K562 (cell line): ENCODE results near the gene CD93. TPM values are rescaled to one million over a fixed set of nuclear protein-coding genes. Genes with fewer than 3 reads are reported as not detected.

ENCODE experiments used
- ATF1 ChIP-seq, 2 experiments: fragments of 450-650 bp in 1 of 2; IDR thresholded peaks; 2 replicates each; pipeline ENCODE4 v1.6.1; 2016; ENCODE audit warnings: missing compliant biosample characterization in 1 of 2, missing genetic modification characterization in 1 of 2
- BRD9 ChIP-seq: fragments of 450-650 bp; IDR thresholded peaks from 2 replicates; pipeline ENCODE4 v1.6.1; 2018; ENCODE audit warnings: low read depth; ENCODE audit not compliant: partially characterized antibody
- CREB1 ChIP-seq, 2 experiments: sonication (generic) in 1 of 2; formaldehyde crosslinking in 1 of 2; IDR thresholded peaks; 2 replicates each; pipeline versions ENCODE4 v1.6.1 to v1.8.0; 2012 to 2022; ENCODE audit warnings: inconsistent platforms in 1 of 2, mild to moderate bottlenecking in 1 of 2, missing genetic modification reagents in 1 of 2, moderate library complexity in 1 of 2
- CTBP1 ChIP-seq: fragments of 450-650 bp; IDR thresholded peaks from 2 replicates; pipeline ENCODE4 v1.6.1; 2016; ENCODE audit warnings: borderline replicate concordance
- DMBX1 ChIP-seq: fragments of 250-450 bp; sonication (Bioruptor Pico); IDR thresholded peaks from 2 replicates; pipeline ENCODE4 v1.8.0; 2022; ENCODE audit warnings: inconsistent platforms, mild to moderate bottlenecking, moderate library complexity, borderline replicate concordance
- EZH2 ChIP-seq: IDR thresholded peaks from 2 replicates; pipeline ENCODE4 v1.6.1; 2012; ENCODE audit warnings: low read depth, mild to moderate bottlenecking, inconsistent platforms, low read length, borderline replicate concordance
- SMC3 ChIP-seq: conservative IDR thresholded peaks from 2 replicates; pipeline ENCODE4 v1.6.1; 2011; ENCODE audit warnings: low read depth, low read length, improper control_type of control experiment; ENCODE audit not compliant: insufficient read depth
- TEAD4 ChIP-seq, 2 experiments: sonication (generic) in 1 of 2; formaldehyde crosslinking in 1 of 2; IDR thresholded peaks; 2 replicates each; pipeline versions ENCODE4 v1.6.1 to v1.8.0; 2012 to 2022; ENCODE audit warnings: borderline replicate concordance in 1 of 2, inconsistent platforms in 1 of 2, low read length in 1 of 2, mild to moderate bottlenecking in 1 of 2, missing genetic modification reagents in 1 of 2
- ZNF274 ChIP-seq: IDR thresholded peaks from 2 replicates; pipeline ENCODE4 v1.6.1; 2011; ENCODE audit warnings: low read depth, mild to moderate bottlenecking, low read length, moderate library complexity, borderline replicate concordance
- ZNF79 ChIP-seq: fragments of 250-450 bp; sonication (Bioruptor Pico); IDR thresholded peaks from 2 replicates; pipeline ENCODE4 v1.4.0; 2020; ENCODE audit warnings: low read depth, mild to moderate bottlenecking, moderate library complexity
- polyA plus RNA-seq, 8 experiments: library from polyadenylated mRNA; depleted of rRNA in 4 of 8; stranded (reverse) in 5 of 8; unstranded in 3 of 8; fragments of >200 nt; fragmentation: Nextera tagmentation in 2 of 8; fragmentation: Illumina TruSeq in 1 of 8; extraction: Ambion mirVana in 2 of 8; extraction: Trizol in 1 of 8; gene quantifications; 2 replicates each; pipeline versions ENCODE4 v1.2.1 to v1.2.3, GENCODE V29; 2011 to 2014; ENCODE audit warnings: inconsistent platforms in 1 of 8, missing spikeins in 1 of 8
- total RNA-seq, 7 experiments: library from RNA; depleted of rRNA in 6 of 7; stranded (reverse); fragments of >200 nt in 6 of 7; fragmentation: Illumina TruSeq in 2 of 7; extraction: Trizol in 2 of 7; gene quantifications; 2 replicates each; pipeline versions ENCODE4 v1.2.1 to v1.2.3, GENCODE V29; 2011 to 2021; ENCODE audit warnings: low replicate concordance in 1 of 7
- TF ChIP-seq, protein P1 (sequence below): fragments of 200-800 bp; sonication (Bioruptor generic); IDR thresholded peaks from 2 replicates; pipeline ENCODE4 v1.6.1; 2017; ENCODE audit warnings: missing genetic modification characterization, missing compliant biosample characterization
- TF ChIP-seq, protein P2 (sequence below): sonication (generic); formaldehyde crosslinking; IDR thresholded peaks from 2 replicates; pipeline ENCODE4 v1.8.0; 2022; ENCODE audit warnings: mild to moderate bottlenecking, missing genetic modification reagents
- TF ChIP-seq, protein P3 (sequence below): sonication (generic); formaldehyde crosslinking; IDR thresholded peaks from 2 replicates; pipeline ENCODE4 v1.8.0; 2022; ENCODE audit warnings: mild to moderate bottlenecking, missing genetic modification reagents, borderline replicate concordance
- TF ChIP-seq, protein P4 (sequence below): fragments of 250-450 bp; sonication (Bioruptor Pico); IDR thresholded peaks from 2 replicates; pipeline ENCODE4 v1.5.0; 2022; ENCODE audit warnings: mild to moderate bottlenecking

The CD93 gene
- total and polyA plus RNA-seq, 9 of the 15 experiments (the other 6 are each of a cell fraction or from before 2014, with no cell fraction given) = 0.03 to 0.20 (median 0.05) TPM

DNA sequence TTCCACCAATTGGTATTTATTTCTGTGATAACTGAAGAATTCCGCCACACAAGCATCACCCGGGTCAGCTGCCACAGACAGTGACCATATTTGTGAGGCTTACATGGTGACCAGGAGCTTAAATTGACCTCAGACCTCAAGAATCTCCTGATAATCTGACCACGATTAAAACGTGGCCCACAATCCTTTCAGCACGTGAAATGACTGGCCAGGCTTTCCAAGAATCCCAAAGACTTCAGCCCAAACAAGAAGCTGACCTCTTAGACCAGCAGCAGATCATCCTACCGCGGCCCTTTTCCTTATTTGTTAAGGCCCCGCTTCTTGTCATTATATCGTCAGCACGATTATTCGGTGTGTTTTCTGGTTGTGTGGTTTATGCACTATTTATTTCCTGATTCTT lies 45.6 kb upstream of the CD93 start (continued):
- TF ChIP-seq DMBX1 (CRISPR knock-in tag) = peak; percentile 18; the same call in 1 of the 2 replicates
- no peak for TF ChIP-seq SMC3
- TF ChIP-seq CREB1 (IDR thresholded peaks at IDR 0.05) = no peak
- TF ChIP-seq CREB1 (CRISPR knock-in tag; IDR thresholded peaks at IDR 0.05) = no peak
- TF ChIP-seq TEAD4 (IDR thresholded peaks at IDR 0.05; ENCODE audit: low read length) = peak; percentile 34; the same call in 1 of the 2 replicates
- no peak for TF ChIP-seq TEAD4 (CRISPR knock-in tag; IDR thresholded peaks at IDR 0.05; ENCODE audit: borderline replicate concordance)
- no peak for TF ChIP-seq CTBP1
- TF ChIP-seq EZH2 = no peak
- TF ChIP-seq ZNF79 (CRISPR knock-in tag) = no peak
- TF ChIP-seq, protein P1, sequence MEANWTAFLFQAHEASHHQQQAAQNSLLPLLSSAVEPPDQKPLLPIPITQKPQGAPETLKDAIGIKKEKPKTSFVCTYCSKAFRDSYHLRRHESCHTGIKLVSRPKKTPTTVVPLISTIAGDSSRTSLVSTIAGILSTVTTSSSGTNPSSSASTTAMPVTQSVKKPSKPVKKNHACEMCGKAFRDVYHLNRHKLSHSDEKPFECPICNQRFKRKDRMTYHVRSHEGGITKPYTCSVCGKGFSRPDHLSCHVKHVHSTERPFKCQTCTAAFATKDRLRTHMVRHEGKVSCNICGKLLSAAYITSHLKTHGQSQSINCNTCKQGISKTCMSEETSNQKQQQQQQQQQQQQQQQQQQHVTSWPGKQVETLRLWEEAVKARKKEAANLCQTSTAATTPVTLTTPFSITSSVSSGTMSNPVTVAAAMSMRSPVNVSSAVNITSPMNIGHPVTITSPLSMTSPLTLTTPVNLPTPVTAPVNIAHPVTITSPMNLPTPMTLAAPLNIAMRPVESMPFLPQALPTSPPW (CRISPR knock-in tag) = no peak
- TF ChIP-seq, protein P2, sequence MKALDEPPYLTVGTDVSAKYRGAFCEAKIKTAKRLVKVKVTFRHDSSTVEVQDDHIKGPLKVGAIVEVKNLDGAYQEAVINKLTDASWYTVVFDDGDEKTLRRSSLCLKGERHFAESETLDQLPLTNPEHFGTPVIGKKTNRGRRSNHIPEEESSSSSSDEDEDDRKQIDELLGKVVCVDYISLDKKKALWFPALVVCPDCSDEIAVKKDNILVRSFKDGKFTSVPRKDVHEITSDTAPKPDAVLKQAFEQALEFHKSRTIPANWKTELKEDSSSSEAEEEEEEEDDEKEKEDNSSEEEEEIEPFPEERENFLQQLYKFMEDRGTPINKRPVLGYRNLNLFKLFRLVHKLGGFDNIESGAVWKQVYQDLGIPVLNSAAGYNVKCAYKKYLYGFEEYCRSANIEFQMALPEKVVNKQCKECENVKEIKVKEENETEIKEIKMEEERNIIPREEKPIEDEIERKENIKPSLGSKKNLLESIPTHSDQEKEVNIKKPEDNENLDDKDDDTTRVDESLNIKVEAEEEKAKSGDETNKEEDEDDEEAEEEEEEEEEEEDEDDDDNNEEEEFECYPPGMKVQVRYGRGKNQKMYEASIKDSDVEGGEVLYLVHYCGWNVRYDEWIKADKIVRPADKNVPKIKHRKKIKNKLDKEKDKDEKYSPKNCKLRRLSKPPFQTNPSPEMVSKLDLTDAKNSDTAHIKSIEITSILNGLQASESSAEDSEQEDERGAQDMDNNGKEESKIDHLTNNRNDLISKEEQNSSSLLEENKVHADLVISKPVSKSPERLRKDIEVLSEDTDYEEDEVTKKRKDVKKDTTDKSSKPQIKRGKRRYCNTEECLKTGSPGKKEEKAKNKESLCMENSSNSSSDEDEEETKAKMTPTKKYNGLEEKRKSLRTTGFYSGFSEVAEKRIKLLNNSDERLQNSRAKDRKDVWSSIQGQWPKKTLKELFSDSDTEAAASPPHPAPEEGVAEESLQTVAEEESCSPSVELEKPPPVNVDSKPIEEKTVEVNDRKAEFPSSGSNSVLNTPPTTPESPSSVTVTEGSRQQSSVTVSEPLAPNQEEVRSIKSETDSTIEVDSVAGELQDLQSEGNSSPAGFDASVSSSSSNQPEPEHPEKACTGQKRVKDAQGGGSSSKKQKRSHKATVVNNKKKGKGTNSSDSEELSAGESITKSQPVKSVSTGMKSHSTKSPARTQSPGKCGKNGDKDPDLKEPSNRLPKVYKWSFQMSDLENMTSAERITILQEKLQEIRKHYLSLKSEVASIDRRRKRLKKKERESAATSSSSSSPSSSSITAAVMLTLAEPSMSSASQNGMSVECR (CRISPR knock-in tag) = no peak
- TF ChIP-seq, protein P3, sequence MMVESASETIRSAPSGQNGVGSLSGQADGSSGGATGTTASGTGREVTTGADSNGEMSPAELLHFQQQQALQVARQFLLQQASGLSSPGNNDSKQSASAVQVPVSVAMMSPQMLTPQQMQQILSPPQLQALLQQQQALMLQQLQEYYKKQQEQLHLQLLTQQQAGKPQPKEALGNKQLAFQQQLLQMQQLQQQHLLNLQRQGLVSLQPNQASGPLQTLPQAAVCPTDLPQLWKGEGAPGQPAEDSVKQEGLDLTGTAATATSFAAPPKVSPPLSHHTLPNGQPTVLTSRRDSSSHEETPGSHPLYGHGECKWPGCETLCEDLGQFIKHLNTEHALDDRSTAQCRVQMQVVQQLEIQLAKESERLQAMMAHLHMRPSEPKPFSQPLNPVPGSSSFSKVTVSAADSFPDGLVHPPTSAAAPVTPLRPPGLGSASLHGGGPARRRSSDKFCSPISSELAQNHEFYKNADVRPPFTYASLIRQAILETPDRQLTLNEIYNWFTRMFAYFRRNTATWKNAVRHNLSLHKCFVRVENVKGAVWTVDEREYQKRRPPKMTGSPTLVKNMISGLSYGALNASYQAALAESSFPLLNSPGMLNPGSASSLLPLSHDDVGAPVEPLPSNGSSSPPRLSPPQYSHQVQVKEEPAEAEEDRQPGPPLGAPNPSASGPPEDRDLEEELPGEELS (CRISPR knock-in tag) = no peak
- TF ChIP-seq ZNF274 = no peak
- TF ChIP-seq BRD9 = no peak
- TF ChIP-seq, protein P4, sequence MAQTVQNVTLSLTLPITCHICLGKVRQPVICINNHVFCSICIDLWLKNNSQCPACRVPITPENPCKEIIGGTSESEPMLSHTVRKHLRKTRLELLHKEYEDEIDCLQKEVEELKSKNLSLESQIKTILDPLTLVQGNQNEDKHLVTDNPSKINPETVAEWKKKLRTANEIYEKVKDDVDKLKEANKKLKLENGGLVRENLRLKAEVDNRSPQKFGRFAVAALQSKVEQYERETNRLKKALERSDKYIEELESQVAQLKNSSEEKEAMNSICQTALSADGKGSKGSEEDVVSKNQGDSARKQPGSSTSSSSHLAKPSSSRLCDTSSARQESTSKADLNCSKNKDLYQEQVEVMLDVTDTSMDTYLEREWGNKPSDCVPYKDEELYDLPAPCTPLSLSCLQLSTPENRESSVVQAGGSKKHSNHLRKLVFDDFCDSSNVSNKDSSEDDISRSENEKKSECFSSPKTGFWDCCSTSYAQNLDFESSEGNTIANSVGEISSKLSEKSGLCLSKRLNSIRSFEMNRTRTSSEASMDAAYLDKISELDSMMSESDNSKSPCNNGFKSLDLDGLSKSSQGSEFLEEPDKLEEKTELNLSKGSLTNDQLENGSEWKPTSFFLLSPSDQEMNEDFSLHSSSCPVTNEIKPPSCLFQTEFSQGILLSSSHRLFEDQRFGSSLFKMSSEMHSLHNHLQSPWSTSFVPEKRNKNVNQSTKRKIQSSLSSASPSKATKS (CRISPR knock-in tag) = no peak
- TF ChIP-seq ATF1 (CRISPR knock-in tag; IDR thresholded peaks at IDR 0.05) = no peak
- TF ChIP-seq ATF1 (tag; IDR thresholded peaks at IDR 0.05) = no peak
